HCT116 (cell line): ENCODE data around the gene GTPBP10. TPM values are rescaled to one million over a fixed set of nuclear protein-coding genes. Genes with fewer than 3 reads are reported as not detected.

ENCODE experiments used
- ATAC-seq: fragments of 200-7000 bp; cut with Tn5 transposase; 2 replicates; pipeline ENCODE4 v1.9.1; 2020; ENCODE audit warnings: mild to moderate bottlenecking, moderate library complexity
- BruUV-seq: library from RNA; stranded (reverse); fragments of 400-500 nt; replicated peaks from 2 replicates; lab custom pipeline; 2021; lab: Mats Ljungman, UMichigan
- CTCF ChIA-PET: fragments of 300-600 bp; sonication (Branson Sonifier 250); formaldehyde crosslinking; loops from one replicate; lab custom pipeline; 2021; ENCODE audit warnings: antibody characterized with exemption; lab: Charles Lee
- POLR2A ChIA-PET: fragments of 300-600, 350-600 bp; sonication (Branson Sonifier 250); formaldehyde crosslinking; loops from one replicate; lab custom pipeline; 2021; ENCODE audit warnings: antibody characterized with exemption; lab: Charles Lee
- RAD21 ChIA-PET, 2 experiments: fragments of 300-600 bp; sonication (Branson Sonifier 250); formaldehyde crosslinking; loops; one replicate each; lab custom pipeline; 2023; ENCODE audit warnings: low total read pairs in 2 of 2; ENCODE audit not compliant: uncharacterized antibody in 2 of 2, unreplicated experiment in 2 of 2, low non-redundant PET in 1 of 2; lab: Charles Lee
- DNase-seq: peaks from one replicate; pipeline ENCODE4 v3.0.0-alpha.2; 2010; ENCODE audit warnings: low read depth, low spot score
- H2AFZ ChIP-seq: fragments of 200-600 bp; shearing (Covaris generic), sonication (generic); 2 replicates; pipeline ENCODE4 v1.6.1; 2017; ENCODE audit warnings: low read depth, mixed run types, mixed read lengths, antibody characterized with exemption, low read length; ENCODE audit not compliant: poor library complexity, severe bottlenecking
- H3K27ac ChIP-seq: 2 replicates; pipeline ENCODE4 v1.5.1; 2012; ENCODE audit warnings: low read depth, low read length
- H3K27me3 ChIP-seq: fragments of 200-600 bp; sonication (generic); 2 replicates; pipeline ENCODE4 v1.6.1; 2016; ENCODE audit warnings: mixed run types, low read length, mixed read lengths; ENCODE audit not compliant: insufficient read depth
- H3K36me3 ChIP-seq, 2 experiments: fragments of 200-500 bp in 1 of 2; fragments of 200-600 bp in 1 of 2; sonication (Bioruptor generic) in 1 of 2; sonication (generic) in 1 of 2; 2 replicates each; pipeline versions ENCODE4 v1.5.1 to v1.6.1; 2014 to 2016; ENCODE audit warnings: low read length in 2 of 2, inconsistent platforms in 1 of 2, mixed read lengths in 1 of 2, mixed run types in 1 of 2; ENCODE audit not compliant: insufficient read depth in 2 of 2, control insufficient read depth in 1 of 2
- H3K4me1 ChIP-seq, 2 experiments: fragments of 200-600 bp in 1 of 2; sonication (generic) in 1 of 2; 2 replicates each; pipeline versions ENCODE4 v1.5.1 to v1.6.1; 2012 to 2017; ENCODE audit warnings: low read length in 2 of 2, inconsistent platforms in 1 of 2, mild to moderate bottlenecking in 1 of 2, mixed read lengths in 1 of 2, mixed run types in 1 of 2, moderate library complexity in 1 of 2; ENCODE audit not compliant: insufficient read depth in 2 of 2, control insufficient read depth in 1 of 2
- H3K4me2 ChIP-seq: fragments of 200-600 bp; sonication (generic); 2 replicates; pipeline ENCODE4 v1.6.1; 2017; ENCODE audit warnings: mixed run types, low read length, mixed read lengths
- H3K4me3 ChIP-seq, 2 experiments: fragments of 200-600 bp in 1 of 2; sonication (generic) in 1 of 2; replicated peaks in 1 of 2; 2 replicates each; pipeline ENCODE4 v1.5.1; 2011 to 2016; ENCODE audit warnings: low read length in 2 of 2, control low read depth in 1 of 2, low read depth in 1 of 2, mild to moderate bottlenecking in 1 of 2, mixed read lengths in 1 of 2, mixed run types in 1 of 2
- H3K79me2 ChIP-seq: fragments of 200-600 bp; sonication (generic); 2 replicates; pipeline ENCODE4 v1.6.1; 2017; ENCODE audit warnings: mild to moderate bottlenecking, mixed run types, low read length, moderate library complexity, mixed read lengths; ENCODE audit not compliant: insufficient read depth
- H3K9ac ChIP-seq: fragments of 200-600 bp; sonication (generic); 2 replicates; pipeline ENCODE4 v1.6.1; 2016; ENCODE audit warnings: low read length, mixed read lengths
- H3K9me2 ChIP-seq: fragments of 200-600 bp; sonication (generic), shearing (Covaris generic); 2 replicates; pipeline ENCODE4 v1.6.1; 2017; ENCODE audit warnings: mixed run types, mild to moderate bottlenecking, moderate library complexity; ENCODE audit not compliant: insufficient read depth
- H3K9me3 ChIP-seq, 2 experiments: fragments of 200-500 bp in 1 of 2; fragments of 200-600 bp in 1 of 2; sonication (Bioruptor generic) in 1 of 2; sonication (generic) in 1 of 2; 2 replicates each; pipeline ENCODE4 v1.6.1; 2014 to 2017; ENCODE audit warnings: low read length in 2 of 2, mixed read lengths in 2 of 2, inconsistent platforms in 1 of 2, low read depth in 1 of 2, mild to moderate bottlenecking in 1 of 2, mixed run types in 1 of 2, moderate library complexity in 1 of 2; ENCODE audit not compliant: control insufficient read depth in 1 of 2, insufficient read depth in 1 of 2
- H4K20me1 ChIP-seq: fragments of 200-600 bp; sonication (generic), shearing (Covaris generic); 2 replicates; pipeline ENCODE4 v1.6.1; 2017; ENCODE audit warnings: mixed run types, mild to moderate bottlenecking, moderate library complexity; ENCODE audit not compliant: insufficient read depth
- CBX3 ChIP-seq: IDR thresholded peaks from 2 replicates; pipeline ENCODE4 v1.6.1; 2012; ENCODE audit warnings: low read depth
- CTCF ChIP-seq, 3 experiments: fragments of 200-600 bp in 1 of 3; sonication (generic) in 1 of 3; IDR thresholded peaks in 2 of 3; conservative IDR thresholded peaks in 1 of 3; 2 replicates each; pipeline ENCODE4 v1.5.1; 2012 to 2017; ENCODE audit warnings: low read depth in 2 of 3, low read length in 2 of 3, antibody characterized with exemption in 1 of 3, borderline replicate concordance in 1 of 3, control low read depth in 1 of 3, mild to moderate bottlenecking in 1 of 3, mixed read lengths in 1 of 3, mixed run types in 1 of 3, moderate library complexity in 1 of 3; ENCODE audit not compliant: insufficient read depth in 1 of 3
- EZH2phosphoT487 ChIP-seq: fragments of 200-600 bp; IDR thresholded peaks from 2 replicates; pipeline ENCODE4 v1.6.1; 2018; ENCODE audit warnings: antibody characterized with exemption, borderline replicate concordance
- FOSL1 ChIP-seq: IDR thresholded peaks from 2 replicates; pipeline ENCODE4 v1.6.1; 2012; ENCODE audit warnings: low read depth
- JUND ChIP-seq: IDR thresholded peaks from 2 replicates; pipeline ENCODE4 v1.6.1; 2012
- POLR2A ChIP-seq: IDR thresholded peaks from 2 replicates; pipeline ENCODE4 v1.7.0; 2011; ENCODE audit warnings: borderline replicate concordance; ENCODE audit not compliant: insufficient read depth, insufficient read length; ENCODE audit errors: extremely low read depth
- RAD21 ChIP-seq: IDR thresholded peaks from 2 replicates; pipeline ENCODE4 v1.6.1; 2012; ENCODE audit warnings: low read depth, mild to moderate bottlenecking
- SIN3A ChIP-seq: IDR thresholded peaks from 2 replicates; pipeline ENCODE4 v1.6.1; 2012; ENCODE audit warnings: low read depth
- TCF7L2 ChIP-seq: IDR thresholded peaks from 2 replicates; pipeline ENCODE4 v1.7.0; 2011; ENCODE audit warnings: borderline replicate concordance, inconsistent platforms; ENCODE audit not compliant: insufficient read depth, insufficient read length; ENCODE audit errors: extremely low read depth
- YY1 ChIP-seq: IDR thresholded peaks from 2 replicates; pipeline ENCODE4 v1.6.1; 2011; ENCODE audit warnings: low read length, low read depth, moderate library complexity, mild to moderate bottlenecking; ENCODE audit not compliant: insufficient replicate concordance; ENCODE audit errors: extremely low read depth
- ZFX ChIP-seq: fragments of 450-650 bp; IDR thresholded peaks from 2 replicates; pipeline ENCODE4 v1.6.1; 2017
- ZNF274 ChIP-seq: fragments of 200-500 bp; sonication (Bioruptor generic); IDR thresholded peaks from 2 replicates; pipeline ENCODE4 v1.6.1; 2014; ENCODE audit warnings: mild to moderate bottlenecking, low read depth, low read length, inconsistent platforms
- intact Hi-C: fragments of 100-400 bp; cut with micrococcal nuclease; formaldehyde crosslinking; loops from 2 replicates; pipeline ENCODE4 v1.10.0; 2022
- total RNA-seq: library from RNA; stranded (reverse); gene quantifications from one replicate; pipeline ENCODE4 v1.2.1, GENCODE V29; 2021; ENCODE audit not compliant: unreplicated experiment
- TF ChIP-seq, protein P1 (sequence below): IDR thresholded peaks from 2 replicates; pipeline ENCODE4 v1.6.1; 2012

Gene GTPBP10
- total RNA-seq, 1 experiment from 2014 or later = 36.7 TPM

DNA sequence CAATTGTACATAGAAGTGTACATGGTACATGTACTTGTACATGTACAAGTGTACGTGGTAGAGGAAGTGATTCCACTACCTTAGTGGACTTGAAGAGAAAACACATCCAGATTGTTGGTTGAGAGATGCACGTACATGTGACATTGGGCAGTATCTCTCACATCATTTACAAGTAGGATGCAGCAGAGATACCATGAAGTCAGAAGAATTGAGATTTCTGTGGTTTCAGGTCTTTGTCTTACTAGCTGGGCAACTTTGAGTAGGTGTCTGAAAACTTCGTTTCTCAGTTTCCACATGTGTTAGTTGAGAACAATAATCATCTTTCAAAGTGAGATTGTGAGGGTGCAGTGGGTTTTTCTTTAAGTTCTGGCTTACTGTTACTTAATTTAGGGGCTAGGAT, 78.2 kb downstream of the GTPBP10 start:
- Histone ChIP-seq H3K4me2 (no peak overlapping the region), H3K36me3 (no peaks in the 10 kb centered on the region), H3K9ac (no peak overlapping the region), H3K79me2 (no peaks in the 10 kb centered on the region)
- ATAC-seq (no peak), DNase-seq (no peak)
- ChIA-PET POLR2A (no interaction called here), RAD21 (no interaction called here)
- TF ChIP-seq, protein P1, sequence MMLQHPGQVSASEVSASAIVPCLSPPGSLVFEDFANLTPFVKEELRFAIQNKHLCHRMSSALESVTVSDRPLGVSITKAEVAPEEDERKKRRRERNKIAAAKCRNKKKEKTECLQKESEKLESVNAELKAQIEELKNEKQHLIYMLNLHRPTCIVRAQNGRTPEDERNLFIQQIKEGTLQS = no peak
- TF ChIP-seq CBX3 = no peak
- TF ChIP-seq SIN3A = no peak
- TF ChIP-seq CTCF (IDR thresholded peaks at IDR 0.05 in 2 of 3, conservative IDR thresholded peaks at IDR 0.05 in 1 of 3; ENCODE audit: borderline replicate concordance in 1 of 3, insufficient read depth in 1 of 3, low read depth in 2 of 3, low read length in 2 of 3) = no peak
- TF ChIP-seq, all 23 proteins: peak for 0
- CTCF ChIA-PET = no interaction called here
- intact Hi-C loops = loop anchor here (5.0 kb wide), 2 partner anchors 112 to 157 kb away; no protein-coding TSS in a partner anchor
- H2AFZ ChIP-seq = no peak overlapping the region
- H3K9me3 ChIP-seq = no peaks in the 10 kb centered on the region
- no peak overlapping the region for H3K4me3 ChIP-seq
- H3K9me2 ChIP-seq = no peaks in the 10 kb centered on the region
- H3K27ac ChIP-seq = no peak overlapping the region
- H4K20me1 ChIP-seq = no peaks in the 10 kb centered on the region
- H3K27me3 ChIP-seq = no peaks in the 10 kb centered on the region
- peaks cover 0 to 5% of the 10 kb centered on the region in 2 experiments; a peak in 1 of 4 replicates for H3K4me1 ChIP-seq
- no TSS peak for BruUV-seq

- H3K36me3 ChIP-seq = no peaks in the 10 kb centered on the region
- peak overlapping the region; percentile 6; the same call in 1 of the 2 replicates for H3K4me2 ChIP-seq
- intact Hi-C loops = loop anchor here (5.0 kb wide), 2 partner anchors 113 to 158 kb away; no protein-coding TSS in a partner anchor
- TF ChIP-seq, protein P1 = no peak
- TF ChIP-seq SIN3A = no peak
- no peak for TF ChIP-seq JUND
- no peak for TF ChIP-seq CBX3
- TF ChIP-seq EZH2phosphoT487 = no peak
- no peak for TF ChIP-seq TCF7L2
- no peak for TF ChIP-seq FOSL1
- TF ChIP-seq ZFX = no peak
- no peak for TF ChIP-seq POLR2A
- TF ChIP-seq YY1 = no peak
- TF ChIP-seq RAD21 = no peak
- no peak for TF ChIP-seq ZNF274
- H3K9me2 ChIP-seq = no peaks in the 10 kb centered on the region
- no peak overlapping the region for H3K4me3 ChIP-seq
- ChIA-PET POLR2A (no interaction called here), RAD21 (no interaction called here), CTCF (interaction anchor here (4.3 kb wide), 1 partner anchor 272 kb away, joined by 58 read pairs; the partner anchor contains the start of gene STEAP1)
- H4K20me1 ChIP-seq = no peaks in the 10 kb centered on the region
- ATAC-seq (no peak), DNase-seq (no peak)
- no TSS peak for BruUV-seq
- H3K79me2 ChIP-seq = no peaks in the 10 kb centered on the region
- peaks cover 0 to 5% of the 10 kb centered on the region in 2 experiments; a peak in 1 of 4 replicates for H3K4me1 ChIP-seq
- no peaks in the 10 kb centered on the region for H3K9me3 ChIP-seq
- no peak overlapping the region for H2AFZ ChIP-seq
- no peak overlapping the region for H3K9ac ChIP-seq
- no peak overlapping the region for H3K27ac ChIP-seq
- H3K27me3 ChIP-seq = no peaks in the 10 kb centered on the region
Measured at GRCh38 chr7:90425376-90425775, 78.9 kb downstream of the GTPBP10 start.
